KMS-11 (cell line): ENCODE results near the gene NUDT5.
"Not testable (repeated sequence)": the region's sequence is repeated elsewhere in the genome, so short reads cannot be mapped to it uniquely, and the experiment has no call there.

ENCODE experiments used
- H2AFZ ChIP-seq: fragments of 200-600 bp; sonication (generic); 2 replicates; pipeline ENCODE4 v1.6.1; 2016; ENCODE audit warnings: antibody characterized with exemption, mixed run types, low read depth
- H3K27ac ChIP-seq: fragments of 200-600 bp; sonication (generic); 2 replicates; pipeline ENCODE4 v1.6.1; 2016; ENCODE audit warnings: mild to moderate bottlenecking, mixed run types
- H3K27me3 ChIP-seq: fragments of 200-600 bp; sonication (generic); 2 replicates; pipeline ENCODE4 v1.6.1; 2017; ENCODE audit warnings: mild to moderate bottlenecking, low read depth, mixed run types, moderate library complexity; ENCODE audit not compliant: insufficient read depth
- H3K36me3 ChIP-seq: fragments of 200-600 bp; sonication (generic); 2 replicates; pipeline ENCODE4 v1.6.1; 2017; ENCODE audit warnings: mild to moderate bottlenecking, mixed run types; ENCODE audit not compliant: insufficient read depth
- H3K4me1 ChIP-seq: fragments of 200-600 bp; sonication (generic); 2 replicates; pipeline ENCODE4 v1.6.1; 2016; ENCODE audit warnings: mild to moderate bottlenecking, low read depth, mixed run types; ENCODE audit not compliant: poor library complexity, severe bottlenecking
- H3K4me2 ChIP-seq: fragments of 200-600 bp; sonication (generic); 2 replicates; pipeline ENCODE4 v1.7.0; 2016; ENCODE audit warnings: mild to moderate bottlenecking, mixed run types
- H3K4me3 ChIP-seq: fragments of 200-600 bp; sonication (generic); IDR thresholded peaks from 2 replicates; pipeline ENCODE4 v1.6.1; 2017; ENCODE audit warnings: low read depth, low read length, mixed read lengths; ENCODE audit not compliant: insufficient read depth
- H3K79me2 ChIP-seq: fragments of 200-600 bp; sonication (generic); 2 replicates; pipeline ENCODE4 v1.6.1; 2016; ENCODE audit warnings: low read depth, mixed run types; ENCODE audit not compliant: insufficient read depth
- H3K9ac ChIP-seq: fragments of 200-600 bp; sonication (generic); 2 replicates; pipeline ENCODE4 v1.6.1; 2016; ENCODE audit warnings: mild to moderate bottlenecking, mixed run types
- H4K20me1 ChIP-seq: fragments of 200-600 bp; sonication (generic); 2 replicates; pipeline ENCODE4 v1.6.1; 2016; ENCODE audit warnings: mild to moderate bottlenecking, mixed run types; ENCODE audit not compliant: insufficient read depth
- CTCF ChIP-seq: fragments of 200-600 bp; sonication (generic); conservative IDR thresholded peaks from 2 replicates; pipeline ENCODE4 v1.6.1; 2017; ENCODE audit warnings: low read depth, mild to moderate bottlenecking, antibody characterized with exemption, low read length, moderate library complexity, mixed read lengths

Gene NUDT5

GRCh38 chr10:12228851-12229250 lies 33.2 kb upstream of the NUDT5 start:
- peaks cover 6% of the 10 kb centered on the region; the same call in 1 of the 2 replicates for H3K36me3 ChIP-seq
- no peaks in the 10 kb centered on the region for H3K27me3 ChIP-seq

GRCh38 chr10:12226438-12226837 lies 30.7 kb upstream of the NUDT5 start:
- H3K36me3 ChIP-seq, H4K20me1 ChIP-seq, H3K9ac ChIP-seq, H3K4me1 ChIP-seq, H2AFZ ChIP-seq, H3K27me3 ChIP-seq, H3K4me3 ChIP-seq, H3K4me2 ChIP-seq, H3K27ac ChIP-seq, H3K79me2 ChIP-seq: not testable (repeated sequence)

More at GRCh38 chr10:12228851-12229250, 33.2 kb upstream of the NUDT5 start:
- no peak for TF ChIP-seq CTCF
- Histone ChIP-seq H3K27ac (no peak overlapping the region), H3K4me2 (no peak overlapping the region), H2AFZ (no peak overlapping the region), H3K79me2 (no peaks in the 10 kb centered on the region), H3K4me1 (no peaks in the 10 kb centered on the region), H3K4me3 (no peak overlapping the region), H3K9ac (no peak overlapping the region), H4K20me1 (no peaks in the 10 kb centered on the region)

- Histone ChIP-seq H3K9ac (no peak overlapping the region), H3K79me2 (no peaks in the 10 kb centered on the region; the same call in 1 of the 2 replicates), H3K4me2 (no peak overlapping the region), H4K20me1 (no peaks in the 10 kb centered on the region), H3K4me3 (no peak overlapping the region), H2AFZ (no peak overlapping the region), H3K27ac (no peak overlapping the region), H3K4me1 (peaks cover 10% of the 10 kb centered on the region), H3K27me3 (no peaks in the 10 kb centered on the region), H3K36me3 (peaks cover 6% of the 10 kb centered on the region; the same call in 1 of the 2 replicates)
- TF ChIP-seq CTCF: no peak
These were observed 29.8 kb upstream of the NUDT5 start for GRCh38 chr10:12225444-12225843.

GRCh38 chr10:12221323-12222298 lies 25.9 kb upstream of the NUDT5 start:
- Histone ChIP-seq H3K9ac (no peak overlapping the region), H2AFZ (no peak overlapping the region), H3K79me2 (peaks cover 5% of the 10 kb centered on the region; the same call in 1 of the 2 replicates), H3K4me2 (no peak overlapping the region), H3K4me3 (no peak overlapping the region), H3K27ac (peak overlapping the region; percentile 15; the same call in 1 of the 2 replicates), H3K27me3 (no peaks in the 10 kb centered on the region), H4K20me1 (no peaks in the 10 kb centered on the region), H3K36me3 (peaks cover 6% of the 10 kb centered on the region; the same call in 1 of the 2 replicates), H3K4me1 (peaks cover 10% of the 10 kb centered on the region)
- TF ChIP-seq CTCF: no peak

- Histone ChIP-seq H3K27ac (no peak overlapping the region), H3K4me3 (no peak overlapping the region), H3K4me1 (peaks cover 10% of the 10 kb centered on the region), H4K20me1 (no peaks in the 10 kb centered on the region), H3K36me3 (no peaks in the 10 kb centered on the region; the same call in 1 of the 2 replicates), H3K79me2 (peaks cover 5% of the 10 kb centered on the region; the same call in 1 of the 2 replicates), H3K4me2 (no peak overlapping the region), H3K27me3 (no peaks in the 10 kb centered on the region), H3K9ac (no peak overlapping the region), H2AFZ (no peak overlapping the region)
- TF ChIP-seq CTCF: no peak
These were observed 23.3 kb upstream of the NUDT5 start for GRCh38 chr10:12218991-12219390.
